Tibial nerve (tissue), 4 donors: ENCODE measurements around the gene CDH22. TPM values are rescaled to one million over a fixed set of nuclear protein-coding genes. Genes with fewer than 3 reads are reported as not detected.

Source experiments
- DNase-seq, 2 donors: peaks; one replicate each; pipeline ENCODE4 v3.0.0-alpha.2; 2019; ENCODE audit warnings: low spot score in 2 of 2
- H3K27ac ChIP-seq, 4 donors: fragments of 200-600 bp; sonication (generic) in 3 of 4; one replicate each; pipeline ENCODE4 v1.5.1; 2017 to 2019; ENCODE audit warnings: mild to moderate bottlenecking in 1 of 4
- H3K27me3 ChIP-seq, 2 donors: fragments of 200-600 bp; sonication (generic) in 1 of 2; one replicate each; pipeline versions ENCODE4 v1.5.1 to v1.6.0; 2017 to 2019
- H3K36me3 ChIP-seq, 3 donors: fragments of 200-600 bp; sonication (generic); one replicate each; pipeline ENCODE4 v1.5.1; 2018 to 2019
- H3K4me1 ChIP-seq, 4 donors: fragments of 200-600 bp; sonication (generic) in 3 of 4; one replicate each; pipeline ENCODE4 v1.5.1; 2017 to 2019
- H3K4me3 ChIP-seq, 4 donors: fragments of 200-600 bp; sonication (generic) in 3 of 4; one replicate each; pipeline ENCODE4 v1.5.1; 2017 to 2019; ENCODE audit warnings: mild to moderate bottlenecking in 1 of 4, moderate library complexity in 1 of 4
- H3K9me3 ChIP-seq, 4 donors: fragments of 200-600 bp; sonication (generic) in 3 of 4; one replicate each; pipeline ENCODE4 v1.5.1; 2017 to 2019
- CTCF ChIP-seq, 5 experiments: fragments of 200-600 bp in 3 of 5; fragments of 450-650 bp in 2 of 5; sonication (generic) in 3 of 5; IDR thresholded peaks; one replicate each; pipeline ENCODE4 v1.5.1; 2016 to 2019; ENCODE audit warnings: antibody characterized with exemption in 5 of 5, mild to moderate bottlenecking in 3 of 5, moderate library complexity in 2 of 5
- EP300 ChIP-seq, 2 donors: sonication (generic); formaldehyde crosslinking; IDR thresholded peaks; one replicate each; pipeline ENCODE4 v1.6.1; 2017; ENCODE audit warnings: antibody characterized with exemption in 2 of 2, mild to moderate bottlenecking in 1 of 2
- POLR2A ChIP-seq, 2 donors: fragments of 450-650 bp; IDR thresholded peaks; one replicate each; pipeline ENCODE4 v1.6.1; 2017; ENCODE audit warnings: antibody characterized with exemption in 2 of 2, mild to moderate bottlenecking in 2 of 2, moderate library complexity in 2 of 2
- WGBS, 2 donors: methylation state at CpG; one replicate each; pipeline ENCODE4 v1.1.5; 2018; 5-methylcytosine and 5-hydroxymethylcytosine counted together
- total RNA-seq, 4 donors: library from RNA; depleted of rRNA; stranded (reverse); fragments of >200 nt; gene quantifications; one replicate each; pipeline ENCODE4 v1.1.0, GENCODE V29; 2016

Gene CDH22
- total RNA-seq, 4 donors from 2014 or later: 0.20 to 1.0 (median 0.60) TPM; not detected in 1

DNA sequence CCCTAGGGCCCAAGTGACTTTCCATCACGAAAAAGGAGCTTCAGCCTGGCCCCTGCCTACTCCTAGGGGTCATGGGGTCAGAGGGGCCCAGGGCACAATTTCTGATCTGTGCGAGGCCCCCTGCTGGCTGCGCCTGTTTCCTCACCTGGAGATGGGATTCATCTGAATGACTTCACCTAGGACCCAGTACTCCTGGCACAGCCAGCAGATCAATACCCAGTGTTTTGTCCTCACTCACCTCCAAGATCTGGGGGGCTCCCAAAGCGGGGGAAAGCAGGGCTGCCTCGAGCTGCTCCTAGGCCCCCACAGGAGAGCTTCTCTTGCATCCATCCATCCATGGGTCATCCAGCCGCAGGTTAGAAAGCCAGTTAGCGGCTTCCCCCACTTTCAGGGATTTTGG is 156.4 kb downstream of the CDH22 start:
- WGBS, 2 donors: 71 to 82% methylated on average over 7 of the region's 7 CpGs
- Histone ChIP-seq H3K27ac (no peak overlapping the region), H3K36me3 (no peaks in the 10 kb centered on the region), H3K4me1 (no peaks in the 10 kb centered on the region), H3K27me3 (peaks cover 0 to 32% of the 10 kb centered on the region in 2 donors), H3K9me3 (no peaks in the 10 kb centered on the region), H3K4me3 (no peak overlapping the region)
- no peak for DNase-seq
- TF ChIP-seq EP300 (IDR thresholded peaks at IDR 0.05) (no peak), POLR2A (IDR thresholded peaks at IDR 0.05) (no peak), CTCF (IDR thresholded peaks at IDR 0.05) (no peak)

GRCh38 chr20:46150943-46151342 is 157.4 kb downstream of the CDH22 start:
- no peaks in the 10 kb centered on the region for H3K36me3 ChIP-seq
- no peak for TF ChIP-seq CTCF (IDR thresholded peaks at IDR 0.05)
- no peak for TF ChIP-seq EP300 (IDR thresholded peaks at IDR 0.05)
- TF ChIP-seq POLR2A (IDR thresholded peaks at IDR 0.05): no peak
- 57 to 62% methylated on average over 5 of the region's 5 CpGs for WGBS, 2 donors
- no peaks in the 10 kb centered on the region for H3K4me1 ChIP-seq
- peaks cover 0 to 25% of the 10 kb centered on the region in 2 donors for H3K27me3 ChIP-seq
- no peak overlapping the region for H3K4me3 ChIP-seq
- H3K9me3 ChIP-seq: no peaks in the 10 kb centered on the region
- DNase-seq: no peak
- H3K27ac ChIP-seq: no peak overlapping the region

DNA sequence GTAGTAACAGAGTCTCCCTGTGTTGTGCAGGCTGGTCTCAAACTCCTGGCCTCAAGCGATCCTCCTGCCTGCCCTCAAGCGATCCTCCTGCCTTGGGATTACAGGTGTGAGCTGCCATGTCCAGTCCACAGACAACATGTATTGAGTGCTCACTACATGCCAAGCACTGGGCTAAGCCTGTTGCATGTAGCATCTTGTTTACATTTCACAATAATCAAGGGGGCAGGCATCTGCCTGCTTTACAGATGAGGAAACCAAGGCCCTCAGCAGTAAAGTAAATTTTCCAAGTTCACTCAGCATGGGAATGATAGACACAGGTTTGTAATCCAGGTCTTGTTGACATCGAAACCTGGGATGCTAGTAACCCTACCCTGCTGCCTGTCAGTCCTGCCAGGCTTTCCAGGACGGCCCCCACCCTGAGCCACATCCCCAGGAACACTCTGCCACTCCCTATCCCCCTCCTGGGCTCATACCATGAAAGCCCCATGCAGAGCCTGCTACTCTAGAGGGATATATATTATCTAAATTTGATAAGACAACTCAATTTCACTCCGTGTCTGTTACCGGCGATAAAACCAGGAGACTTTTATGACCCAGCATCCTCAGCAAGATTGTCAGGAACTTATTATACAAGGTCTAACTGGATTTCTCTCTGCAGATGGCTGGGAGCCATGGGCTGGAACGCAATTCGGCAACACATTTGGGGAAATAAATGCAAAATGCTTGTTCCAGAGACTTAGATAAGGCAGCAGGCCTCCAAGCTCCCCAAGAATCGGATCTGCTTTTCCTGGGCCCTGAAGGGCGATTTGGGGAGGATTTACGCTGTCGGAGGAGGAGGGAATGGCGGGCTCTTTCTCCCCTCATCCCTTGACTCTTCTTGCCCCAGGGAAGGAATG is 159.7 kb downstream of the CDH22 start:
- no peaks in the 10 kb centered on the region for H3K36me3 ChIP-seq
- H3K9me3 ChIP-seq: no peaks in the 10 kb centered on the region
- WGBS, 2 donors: 71 to 79% methylated on average over 14 of the region's 14 CpGs
- no peak overlapping the region for H3K4me3 ChIP-seq
- no peak overlapping the region for H3K27ac ChIP-seq
- H3K4me1 ChIP-seq: no peaks in the 10 kb centered on the region
- TF ChIP-seq POLR2A (IDR thresholded peaks at IDR 0.05) (no peak), EP300 (IDR thresholded peaks at IDR 0.05) (no peak), CTCF (IDR thresholded peaks at IDR 0.05) (no peak)
- peaks cover 0 to 20% of the 10 kb centered on the region in 2 donors for H3K27me3 ChIP-seq
- no peak for DNase-seq

GRCh38 chr20:46145713-46146112 is 162.6 kb downstream of the CDH22 start:
- Histone ChIP-seq H3K4me3 (no peak overlapping the region), H3K9me3 (no peaks in the 10 kb centered on the region), H3K4me1 (no peaks in the 10 kb centered on the region), H3K27me3 (peaks cover 0 to 8% of the 10 kb centered on the region in 2 donors), H3K36me3 (no peaks in the 10 kb centered on the region), H3K27ac (no peak overlapping the region)
- no peak for TF ChIP-seq CTCF (IDR thresholded peaks at IDR 0.05)
- TF ChIP-seq EP300 (IDR thresholded peaks at IDR 0.05): no peak
- WGBS, 2 donors: 37 to 50% methylated on average over 3 of the region's 3 CpGs
- no peak for DNase-seq

- Histone ChIP-seq H3K4me1 (peaks cover 0 to 6% (median 0%) of the 10 kb centered on the region in 4 donors), H3K27ac (no peak overlapping the region), H3K9me3 (no peaks in the 10 kb centered on the region), H3K36me3 (no peaks in the 10 kb centered on the region), H3K27me3 (peaks cover 0 to 15% of the 10 kb centered on the region in 2 donors), H3K4me3 (no peak overlapping the region)
- WGBS, 2 donors: 62 to 75% methylated on average over 8 of the region's 8 CpGs
- no peak for DNase-seq
- TF ChIP-seq POLR2A (IDR thresholded peaks at IDR 0.05) (no peak), EP300 (IDR thresholded peaks at IDR 0.05) (no peak), CTCF (IDR thresholded peaks at IDR 0.05) (no peak)
These were observed 163.8 kb downstream of the CDH22 start for GRCh38 chr20:46144432-46145025.
